ENCODE measurements around the gene ENOX1.

ENOX1 gene

DNA sequence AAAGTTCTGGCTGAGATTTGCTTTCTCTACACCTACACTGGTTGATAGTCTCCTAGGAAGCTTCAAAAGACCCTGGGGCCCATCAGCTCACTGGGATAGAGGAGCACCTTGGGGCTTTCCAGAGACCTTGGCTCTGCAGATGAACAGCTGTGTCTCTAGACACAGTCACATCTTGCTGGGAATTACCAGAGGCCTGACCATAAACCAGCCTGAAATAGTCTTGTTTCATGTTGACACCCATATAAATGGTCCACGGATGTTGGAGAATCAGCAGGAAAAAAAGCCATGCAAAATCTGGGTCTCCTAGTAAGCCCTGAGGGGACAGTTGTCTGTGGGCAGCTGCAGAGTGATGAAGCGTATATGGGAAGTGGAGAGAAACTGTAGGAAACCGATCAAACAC is 555.8 kb downstream of the ENOX1 start:
- no peak for DNase-seq

DNA sequence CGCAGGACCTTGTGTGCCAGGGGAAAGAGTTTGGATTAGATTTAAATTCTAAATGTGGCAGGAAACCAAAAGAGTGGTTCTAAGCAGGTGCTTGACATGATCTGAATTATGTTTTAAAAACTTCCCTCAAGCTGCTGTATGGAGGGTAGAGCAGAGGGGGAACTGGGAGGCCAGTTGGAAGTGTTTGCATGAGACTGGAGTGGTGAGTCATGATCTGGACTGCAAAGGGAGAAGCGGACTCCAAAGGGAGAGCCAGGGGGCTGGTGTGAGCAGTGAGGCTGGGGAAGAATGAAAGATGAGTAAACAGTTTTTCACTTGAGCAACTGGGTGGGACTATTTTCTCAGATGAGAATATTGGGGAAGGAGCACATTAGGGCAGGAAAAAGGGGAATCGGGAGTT is 557.3 kb downstream of the ENOX1 start:
- no peak for DNase-seq

DNA sequence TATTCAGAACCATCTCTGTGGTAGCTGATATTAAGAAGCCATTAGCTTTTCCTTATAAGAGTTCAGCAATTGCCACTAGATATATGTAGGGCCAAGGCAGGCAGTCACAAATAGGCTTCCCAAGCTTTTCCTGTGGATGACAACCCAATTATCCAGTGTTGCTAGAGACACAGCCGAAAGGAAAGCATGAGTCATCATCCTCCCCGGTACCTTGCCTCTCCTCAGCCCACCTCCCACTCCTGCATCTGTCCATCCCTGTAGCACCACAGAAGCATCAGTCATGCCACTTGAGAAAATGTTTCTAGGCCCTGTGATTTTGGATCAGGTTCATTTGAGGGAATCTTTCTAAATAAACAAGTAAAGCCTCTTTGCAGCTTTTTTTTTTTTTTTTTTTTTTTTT is 559.1 kb downstream of the ENOX1 start:
- no peak for DNase-seq

DNA sequence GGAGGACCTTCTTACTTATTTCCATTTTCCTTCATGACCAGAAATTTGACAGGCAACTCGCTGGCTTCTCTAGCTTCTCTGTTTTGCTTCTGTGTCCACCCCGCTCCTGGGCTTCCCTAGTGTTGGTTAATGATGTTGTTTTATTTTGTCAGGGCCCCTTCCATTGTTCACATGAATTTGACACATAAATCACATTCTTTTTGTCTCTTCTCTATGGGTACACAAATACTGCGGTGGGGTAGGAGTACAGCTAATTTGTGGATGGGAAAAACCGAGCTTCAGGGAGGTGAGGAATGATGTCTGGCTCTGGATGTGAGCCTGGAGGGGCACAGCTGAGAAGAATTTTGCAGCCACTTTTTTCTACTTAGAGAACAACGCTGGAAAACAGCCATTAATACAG is 563.6 kb downstream of the ENOX1 start:
- no peak for DNase-seq

DNA sequence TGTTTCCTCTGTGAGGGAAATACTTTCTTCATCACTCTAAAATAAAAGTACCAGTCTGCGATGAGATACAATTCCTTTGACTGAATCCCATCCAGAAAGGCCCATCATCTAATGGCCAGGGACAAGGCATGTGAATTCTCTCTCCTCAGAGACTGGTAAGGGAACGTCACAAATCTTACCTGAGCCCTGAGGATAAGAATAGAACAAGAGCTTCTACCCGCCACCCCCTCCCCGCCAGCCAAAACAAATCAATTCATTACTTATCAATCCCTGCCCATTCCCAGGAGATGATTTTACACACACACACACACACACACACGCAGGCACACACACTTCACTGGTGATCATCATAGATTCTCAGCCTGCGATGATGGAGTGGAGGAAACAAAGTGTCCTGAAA is 564.7 kb downstream of the ENOX1 start:
- no peak for DNase-seq

DNA sequence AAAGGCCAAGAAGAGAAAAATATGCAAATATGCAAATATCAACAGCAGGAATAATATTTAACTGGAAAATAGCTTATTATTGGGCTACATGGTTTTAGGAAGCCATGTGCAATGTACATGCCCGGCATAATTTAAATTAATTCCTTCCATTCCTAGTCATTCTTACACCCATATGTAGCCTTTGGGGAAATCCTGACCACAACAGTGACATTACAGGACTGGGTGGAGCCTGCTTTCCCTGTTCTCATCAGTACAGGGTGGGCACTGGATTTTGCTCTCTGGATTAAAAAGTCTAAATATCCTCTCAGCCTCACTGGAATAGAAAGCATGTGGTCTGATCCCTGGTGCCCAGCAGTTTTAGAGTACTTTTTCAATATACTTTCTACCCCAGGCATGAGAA is 565.2 kb downstream of the ENOX1 start:
- no peak for DNase-seq

DNA sequence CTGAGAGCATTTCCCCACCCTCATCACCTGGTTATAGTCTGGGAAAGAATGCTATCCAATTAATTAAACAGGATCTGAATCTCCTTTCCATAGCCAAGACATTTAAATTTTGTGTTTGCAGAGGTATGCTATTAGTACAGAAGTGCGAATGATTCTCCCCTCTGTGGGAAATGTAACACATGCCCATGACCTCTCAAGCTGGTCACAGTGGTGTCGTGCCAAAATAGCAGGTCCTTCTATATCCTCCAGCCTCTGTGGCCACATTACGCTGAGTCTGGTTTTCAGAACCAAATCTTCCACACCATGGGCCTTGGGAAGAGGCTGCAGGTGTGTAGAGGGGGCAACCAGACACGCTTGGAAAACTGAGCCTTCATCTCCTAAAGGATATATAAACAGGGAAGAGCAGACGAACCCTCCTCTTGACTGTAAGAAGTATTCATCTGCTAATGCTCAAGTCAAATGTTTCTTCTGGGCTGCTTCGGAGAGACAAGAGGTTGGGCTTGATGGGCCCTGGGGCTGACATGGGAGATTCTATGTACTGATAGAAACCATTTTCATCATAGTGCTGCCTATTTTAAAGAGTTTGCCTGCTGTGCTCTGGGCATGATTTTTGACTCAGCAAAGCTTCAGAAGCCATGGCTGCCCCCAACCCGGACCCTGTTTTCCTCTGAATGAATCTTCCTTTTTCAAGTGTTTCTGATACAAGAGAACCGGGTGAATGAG is 565.7 kb downstream of the ENOX1 start:
- no peak for DNase-seq

DNA sequence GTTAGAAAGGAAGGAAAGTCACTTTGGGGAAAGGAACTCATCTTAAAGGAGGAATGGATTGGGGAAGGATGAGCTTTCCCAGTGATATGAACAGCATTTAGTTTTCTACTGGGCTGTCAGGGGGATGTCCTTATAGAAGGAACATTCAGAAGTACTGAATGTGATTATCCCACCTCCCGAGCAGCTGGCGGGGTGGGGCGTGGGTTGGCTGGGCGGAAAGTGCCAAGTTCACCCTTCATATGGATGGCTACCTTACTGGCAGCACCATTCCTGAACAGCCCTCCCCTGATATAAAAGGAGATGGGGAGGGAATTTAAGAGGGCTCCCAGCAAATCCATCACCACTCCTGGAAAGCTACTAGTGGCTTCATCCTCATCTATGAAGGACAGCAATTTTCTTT is 572.6 kb downstream of the ENOX1 start:
- no peak for DNase-seq

DNA sequence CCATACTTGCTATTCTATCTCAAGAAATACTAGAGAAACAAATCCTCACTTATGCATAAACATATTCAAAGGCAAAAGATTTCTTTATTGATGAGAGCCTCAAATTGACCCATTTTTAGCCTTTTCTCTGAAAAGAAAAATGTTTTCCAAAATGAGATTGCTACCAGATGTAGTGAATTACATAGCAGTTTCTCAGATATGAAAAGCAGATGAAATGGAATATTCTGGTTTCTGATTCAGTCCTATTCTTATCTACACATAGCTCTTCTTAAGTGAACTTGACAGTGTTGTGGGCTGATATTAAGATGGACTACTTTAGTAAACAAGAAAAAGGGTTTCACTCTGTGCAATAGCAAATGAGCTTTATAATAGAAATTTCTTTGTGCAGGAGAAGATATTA is 579.9 kb downstream of the ENOX1 start:
- DNase-seq = no peak

DNA sequence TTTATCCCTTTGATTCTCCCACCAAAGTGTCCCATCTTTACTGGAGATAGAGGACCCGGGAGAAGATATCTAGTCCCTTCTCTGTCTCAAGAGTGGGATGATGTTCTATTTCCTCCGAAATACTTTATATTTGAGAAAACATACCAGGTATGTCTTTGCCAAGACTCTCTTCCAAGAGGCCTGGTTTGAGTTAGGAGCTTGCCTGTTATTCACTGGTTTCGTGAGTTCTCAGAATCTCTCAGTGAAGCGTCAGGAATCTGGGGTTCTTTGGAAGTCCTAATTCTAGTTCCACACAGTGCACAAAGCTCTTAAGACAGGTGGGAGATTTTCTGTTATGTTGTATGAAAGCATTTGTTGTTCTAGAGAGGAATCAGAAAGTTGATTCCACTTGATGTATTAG is 581.4 kb downstream of the ENOX1 start:
- no peak for DNase-seq

DNA sequence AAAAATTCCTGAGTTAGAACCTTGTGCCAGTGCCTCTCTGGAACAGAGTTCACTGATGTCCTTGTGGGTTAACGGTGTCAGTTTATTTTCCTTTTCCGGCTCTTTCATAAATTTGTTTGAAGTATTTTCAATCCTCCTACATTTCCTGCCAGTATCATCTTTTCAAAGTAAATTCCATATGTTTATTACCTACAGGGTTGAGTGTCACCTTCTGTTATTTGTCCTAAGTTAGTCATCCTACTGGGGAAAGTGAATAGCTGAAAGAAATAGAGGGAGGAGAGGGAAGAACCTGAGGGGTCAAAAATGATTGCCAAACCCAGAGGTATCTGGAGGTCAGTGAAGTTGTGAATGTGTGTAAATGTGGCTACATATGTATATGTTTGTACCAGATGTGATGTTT is 582.2 kb downstream of the ENOX1 start:
- no peak for DNase-seq

DNA sequence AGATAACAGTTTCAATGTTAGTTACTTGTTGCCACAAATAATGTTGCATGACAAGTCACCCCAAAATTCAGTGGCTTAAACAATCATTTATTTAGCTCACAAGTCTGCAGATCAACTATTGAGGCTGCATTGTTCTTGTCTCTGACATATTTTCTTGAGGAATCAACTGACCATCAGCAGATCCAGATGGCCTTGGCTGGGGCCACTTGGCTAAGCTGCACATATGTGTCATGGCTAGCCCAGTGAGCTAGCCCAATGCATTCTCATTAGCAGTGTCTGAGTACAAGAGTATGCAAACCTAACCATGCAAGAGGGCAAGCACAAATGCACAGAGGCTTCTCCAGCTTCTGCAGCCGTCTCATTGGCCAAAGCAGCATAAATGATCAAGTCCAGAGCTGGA is 583.0 kb downstream of the ENOX1 start:
- no peak for DNase-seq

DNA sequence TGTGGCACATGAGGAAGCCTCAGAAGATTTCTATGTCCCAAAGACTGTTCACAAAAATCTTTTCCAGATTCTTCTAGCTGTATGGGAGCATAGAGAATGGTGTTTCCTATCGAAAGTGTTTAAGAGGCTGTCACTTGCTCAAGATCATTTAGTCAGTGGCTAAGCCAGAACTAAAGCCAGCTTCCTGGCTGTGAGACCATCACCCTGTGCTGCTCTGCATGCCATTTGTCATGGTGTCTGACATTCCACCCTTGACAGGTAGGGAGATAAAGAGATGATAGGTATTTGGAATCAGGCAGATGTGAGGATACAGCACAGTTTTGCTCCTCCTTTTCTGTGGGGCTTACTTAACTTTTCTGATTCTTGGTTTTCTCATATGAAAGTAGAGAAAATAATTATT is 586.0 kb downstream of the ENOX1 start:
- DNase-seq = no peak

DNA sequence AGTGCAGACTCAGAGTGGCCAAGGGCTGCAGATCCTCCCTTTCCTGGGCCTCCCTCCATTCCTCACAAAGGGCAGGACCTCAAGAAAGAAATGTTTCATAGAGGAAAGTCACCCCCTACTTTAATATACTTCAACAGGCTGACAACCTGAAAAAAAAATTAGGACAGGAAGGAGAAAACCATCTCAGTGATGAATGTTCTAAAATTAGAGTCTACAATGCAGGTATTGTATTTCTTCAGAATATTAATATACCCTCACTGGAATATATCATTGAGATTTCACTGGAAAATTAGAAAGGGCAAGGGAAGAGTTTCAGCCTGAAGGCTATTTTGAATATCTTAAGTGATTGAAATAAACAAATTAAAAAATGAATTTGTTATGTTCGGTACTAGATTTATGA is 586.5 kb downstream of the ENOX1 start:
- no peak for DNase-seq

DNA sequence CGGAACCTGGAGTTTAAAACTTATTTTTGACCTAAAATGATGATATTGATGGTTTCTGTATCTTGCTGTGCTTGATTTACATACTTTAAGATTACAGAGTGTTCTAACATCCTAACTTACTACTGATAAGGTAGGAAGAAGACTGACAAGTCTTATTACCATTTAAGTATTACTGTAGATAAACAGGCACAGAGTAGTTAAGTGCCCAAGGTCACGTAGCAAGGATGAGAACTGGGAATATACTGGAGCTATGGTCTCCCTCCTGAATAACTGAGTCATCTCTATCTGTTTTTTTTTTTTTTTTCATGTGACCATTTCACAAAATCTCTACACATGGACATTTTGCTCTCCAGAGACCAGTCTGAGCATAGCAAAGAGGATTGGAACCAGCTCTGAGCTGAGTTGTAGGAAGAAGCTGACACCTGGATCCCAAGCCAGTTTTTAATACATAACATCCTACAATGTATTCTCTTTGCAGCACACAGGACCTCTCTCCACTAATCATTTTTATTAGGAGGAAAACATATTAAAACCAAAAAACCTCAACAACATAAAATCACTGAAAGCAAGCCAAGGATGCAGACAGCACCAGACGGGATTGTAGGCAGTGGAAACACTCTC is 589.9 kb downstream of the ENOX1 start:
- no peak for DNase-seq

DNA sequence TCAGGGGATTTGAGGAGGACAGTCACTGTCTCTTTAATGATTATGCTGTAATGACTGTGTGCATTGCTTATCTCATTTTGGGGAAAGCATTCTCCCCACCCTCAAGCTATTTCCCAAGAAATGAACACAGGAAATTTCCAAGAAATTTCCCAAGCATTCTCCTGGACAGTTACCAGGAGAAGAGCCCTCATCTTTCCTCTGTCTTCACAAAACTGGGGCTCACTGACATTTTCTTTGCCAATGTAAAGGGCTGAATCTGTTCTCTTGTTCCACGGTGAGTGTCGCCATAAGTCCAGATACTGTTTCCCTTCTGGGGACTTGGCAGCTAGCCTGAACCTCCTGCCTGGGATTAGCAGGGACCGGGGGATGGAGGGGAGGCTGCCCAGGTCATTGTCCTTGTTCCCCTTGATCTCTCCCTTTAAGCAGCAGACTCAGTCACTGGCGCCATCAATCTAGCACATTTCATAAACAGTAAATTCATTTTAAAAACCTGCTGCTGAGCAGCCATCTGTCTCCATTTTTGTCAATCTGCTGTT is 590.6 kb downstream of the ENOX1 start:
- DNase-seq = no peak

DNA sequence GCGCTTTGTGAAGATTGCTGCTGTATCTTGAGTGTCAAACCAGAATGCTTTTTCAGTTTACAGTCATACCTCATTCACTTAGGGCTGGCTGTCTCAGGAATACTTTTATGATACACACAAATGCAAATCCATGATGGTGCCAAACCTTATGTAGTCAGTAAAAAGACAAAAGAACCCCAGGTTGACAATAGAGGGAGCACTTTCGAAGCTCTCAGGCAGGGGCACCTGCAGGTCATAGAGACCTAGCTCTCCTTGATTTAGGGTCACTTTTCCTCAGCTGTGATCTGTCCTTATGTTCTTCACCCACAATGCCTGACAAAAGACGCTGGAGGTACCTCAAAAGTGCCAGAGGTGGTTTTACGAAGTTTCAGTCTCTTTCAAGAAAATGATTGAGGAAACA is 591.2 kb downstream of the ENOX1 start:
- no peak for DNase-seq

DNA sequence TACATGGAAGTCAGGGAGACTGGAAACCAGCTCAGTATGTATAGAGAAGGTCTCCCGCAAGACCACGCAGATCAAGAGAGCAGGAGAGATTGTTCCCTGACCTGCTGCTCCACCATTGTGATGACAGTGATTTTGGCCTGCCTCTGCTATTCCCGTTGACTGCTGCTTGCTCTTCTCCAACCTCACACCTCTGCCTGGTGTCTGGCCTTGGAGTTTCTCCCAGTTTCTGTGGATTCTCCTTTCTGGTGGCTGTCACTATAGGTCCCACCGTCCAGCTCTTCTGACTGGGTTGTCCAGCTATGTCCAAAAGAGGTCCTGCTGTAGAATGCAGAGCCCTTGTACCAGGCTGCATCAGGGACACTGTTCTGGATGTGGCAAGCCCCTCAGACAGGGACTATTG is 591.7 kb downstream of the ENOX1 start:
- DNase-seq = no peak

DNA sequence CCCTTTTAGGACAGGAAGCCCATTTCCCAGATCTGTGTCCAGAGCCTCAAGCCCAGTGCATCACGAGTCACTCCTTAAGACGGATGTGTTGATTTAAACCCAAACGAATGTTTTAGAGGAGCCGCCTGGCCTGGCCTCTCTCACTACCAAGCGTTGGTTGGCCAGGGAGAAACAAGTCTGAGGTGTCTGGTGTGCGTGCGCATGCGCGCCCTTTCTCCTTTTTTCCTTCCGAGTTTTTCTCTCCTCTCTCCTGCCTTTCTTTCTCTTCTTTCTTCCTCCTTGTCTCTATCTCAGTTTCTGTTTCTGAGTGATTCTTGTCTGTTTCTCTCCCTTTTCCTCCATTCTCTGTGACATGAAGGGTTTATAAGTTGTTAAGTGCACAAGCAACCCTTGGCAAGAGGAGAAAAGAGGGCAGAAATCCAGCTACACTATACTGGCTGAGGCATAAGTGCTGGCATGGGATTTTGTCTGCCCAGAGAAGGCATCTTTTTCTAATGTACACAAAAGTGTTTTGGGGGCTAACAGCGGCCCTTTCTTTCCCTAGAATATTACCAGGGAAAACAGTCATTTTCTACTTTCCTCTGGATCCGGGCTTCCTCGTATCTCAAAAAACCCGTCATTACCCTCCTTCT is 592.9 kb downstream of the ENOX1 start:
- no peak for DNase-seq

DNA sequence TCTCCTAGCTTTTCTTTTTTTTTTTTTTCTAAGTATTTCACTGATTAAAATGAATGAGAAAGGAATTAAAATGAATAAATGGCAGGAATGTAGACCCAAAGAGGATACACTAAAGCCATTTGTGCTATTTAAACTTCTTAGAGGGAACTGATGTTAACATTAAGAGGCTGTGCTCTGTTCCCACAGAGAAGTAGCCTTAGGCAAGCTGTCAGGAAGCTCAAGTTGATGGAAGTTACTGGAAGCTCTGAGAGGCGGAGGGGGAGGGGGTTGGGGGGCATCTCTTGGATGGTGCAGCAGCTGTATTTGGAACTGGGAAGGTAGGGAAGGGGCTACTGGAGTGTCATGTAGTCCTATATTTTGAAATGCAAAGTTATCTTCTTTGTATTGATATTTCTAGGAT is 595.2 kb downstream of the ENOX1 start:
- DNase-seq = no peak

DNA sequence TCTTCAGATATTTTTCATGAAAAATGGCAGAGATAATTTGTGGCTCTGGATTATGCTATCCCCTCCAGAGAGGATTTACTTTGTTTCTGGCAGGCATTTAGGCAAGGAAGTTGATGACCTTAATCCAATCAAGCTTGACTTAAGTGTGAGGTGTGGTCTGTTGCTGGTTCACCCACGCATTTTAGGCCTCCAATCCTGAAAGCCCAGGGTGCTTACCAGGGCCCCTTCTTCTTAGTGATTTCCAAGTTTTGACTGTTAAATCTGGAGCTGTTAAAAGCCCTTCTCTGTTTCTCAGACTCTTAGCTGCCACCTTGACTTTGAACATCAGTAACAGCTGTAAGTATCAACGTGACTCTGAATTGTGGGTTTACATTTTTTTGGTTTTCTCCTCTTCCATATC is 601.5 kb downstream of the ENOX1 start:
- DNase-seq = no peak

DNA sequence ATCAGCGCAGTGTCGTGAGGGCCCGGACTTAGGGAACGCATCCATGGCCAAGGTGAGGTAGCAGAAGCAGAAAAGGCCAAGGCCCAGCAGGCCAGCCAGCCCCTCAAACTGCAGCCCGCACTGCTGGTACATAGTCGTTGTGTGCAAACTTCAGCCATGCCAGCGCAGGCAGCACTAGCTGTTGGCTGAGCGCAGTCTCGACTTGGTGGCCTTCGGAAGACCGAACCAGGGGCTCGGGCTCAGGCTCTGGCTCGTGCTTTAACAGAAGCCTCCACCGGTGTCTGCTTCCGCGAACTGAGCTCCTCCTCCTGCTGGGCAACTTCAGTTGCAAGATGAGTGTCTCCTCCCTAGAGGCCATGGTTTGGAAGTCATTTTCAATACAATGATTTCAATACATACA is 605.9 kb downstream of the ENOX1 start:
- DNase-seq = no peak

DNA sequence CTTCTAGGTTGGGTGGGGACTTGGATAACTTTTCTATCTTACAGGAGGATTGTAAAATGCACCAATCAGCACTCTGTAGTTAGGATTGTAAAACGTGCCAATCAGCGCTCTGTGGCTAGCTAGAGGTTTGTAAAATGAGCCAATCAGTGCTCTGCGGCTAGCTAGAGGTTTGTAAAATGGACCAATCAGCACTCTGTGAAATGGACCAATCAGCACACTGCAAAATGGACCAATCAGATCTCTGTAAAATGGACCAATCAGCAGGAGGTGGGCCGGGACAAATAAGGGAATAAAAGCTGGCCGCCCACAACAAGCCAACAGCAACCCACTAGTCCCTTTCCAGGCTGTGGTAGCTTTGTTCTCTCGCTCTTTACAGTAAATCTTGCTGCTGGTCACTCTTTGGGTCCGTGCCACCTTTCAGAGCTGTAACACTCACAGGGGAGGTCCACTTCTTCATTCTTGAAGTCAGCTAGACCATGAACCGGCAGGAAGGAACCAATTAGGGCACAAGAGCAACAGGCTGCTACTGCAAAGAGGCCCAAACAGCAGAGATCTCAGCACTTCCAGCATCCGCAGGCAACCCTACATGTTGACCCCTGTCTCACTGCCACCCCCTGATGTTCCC is 606.6 kb downstream of the ENOX1 start:
- DNase-seq = no peak

DNA sequence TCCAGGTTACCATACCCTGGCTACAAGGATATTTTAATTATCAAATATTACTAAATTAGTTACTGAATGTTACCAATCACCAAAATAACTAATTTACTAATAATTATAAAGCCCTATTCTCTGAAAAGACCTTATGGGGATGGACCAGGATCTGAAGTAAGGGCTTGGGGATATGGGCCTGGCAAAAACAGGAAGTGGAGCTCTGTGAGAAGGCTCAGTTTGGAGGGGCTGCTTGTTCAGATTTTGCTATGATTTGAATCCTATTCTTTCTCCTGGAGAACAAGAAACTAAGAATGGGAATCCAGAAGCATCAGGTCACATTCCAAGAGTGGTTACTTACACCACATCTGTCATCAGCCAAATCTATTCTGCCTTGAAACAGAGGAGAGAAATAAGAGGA is 615.3 kb downstream of the ENOX1 start:
- DNase-seq = no peak

Data from NCI-H1417 treated with DMSO at 0.1 percent for 48 hours (cell line).